SH-SY5Y (cell line): ENCODE data around the gene GTSE1.

Source experiments
- GATA2 ChIP-seq: IDR thresholded peaks from 2 replicates; pipeline ENCODE4 v1.6.1; 2011; ENCODE audit warnings: mild to moderate bottlenecking, low read depth, low read length
- GATA3 ChIP-seq: IDR thresholded peaks from 2 replicates; pipeline ENCODE4 v1.6.1; 2011; ENCODE audit warnings: low read depth, mild to moderate bottlenecking, low read length, moderate library complexity

The GTSE1 gene

GRCh38 chr22:46364341-46365165 lies 67.9 kb downstream of the GTSE1 start:
- TF ChIP-seq GATA3 (no peak), GATA2 (no peak)

GRCh38 chr22:46365166-46365624 lies 68.5 kb downstream of the GTSE1 start:
- TF ChIP-seq GATA2 (no peak), GATA3 (no peak)

- TF ChIP-seq GATA3 = no peak
- no peak for TF ChIP-seq GATA2
Measured at GRCh38 chr22:46366327-46366731, 69.7 kb downstream of the GTSE1 start.

GRCh38 chr22:46366801-46367706 lies 70.4 kb downstream of the GTSE1 start:
- TF ChIP-seq GATA3 (no peak), GATA2 (no peak)

GRCh38 chr22:46367707-46368191 lies 71.1 kb downstream of the GTSE1 start:
- TF ChIP-seq GATA2 (no peak), GATA3 (no peak)

- no peak for TF ChIP-seq GATA3
- no peak for TF ChIP-seq GATA2
Measured at GRCh38 chr22:46368422-46368821, 71.8 kb downstream of the GTSE1 start.

GRCh38 chr22:46368871-46369715 lies 72.4 kb downstream of the GTSE1 start:
- TF ChIP-seq GATA2 = no peak
- TF ChIP-seq GATA3 = no peak

- TF ChIP-seq GATA3 (no peak), GATA2 (no peak)
Measured at GRCh38 chr22:46369716-46370583, 73.3 kb downstream of the GTSE1 start.

GRCh38 chr22:46370584-46371291 lies 74.1 kb downstream of the GTSE1 start:
- TF ChIP-seq GATA2 = no peak
- no peak for TF ChIP-seq GATA3

GRCh38 chr22:46371623-46372226 lies 75.1 kb downstream of the GTSE1 start:
- TF ChIP-seq GATA3 (no peak), GATA2 (no peak)

- no peak for TF ChIP-seq GATA3
- no peak for TF ChIP-seq GATA2
Measured at GRCh38 chr22:46372686-46373085, 76.0 kb downstream of the GTSE1 start.

GRCh38 chr22:46373159-46373558 lies 76.5 kb downstream of the GTSE1 start:
- no peak for TF ChIP-seq GATA3
- TF ChIP-seq GATA2 = no peak
